GM19239 (cell line): Measurements from ENCODE around the gene BCL11A.
A peak's percentile ranks its signal among the peaks of the same experiment; 100 is the strongest.
"Not testable (repeated sequence)": the region's sequence is repeated elsewhere in the genome, so short reads cannot be mapped to it uniquely, and the experiment has no call there.

Source experiments
- DNase-seq: peaks from one replicate; pipeline ENCODE4 v3.0.0; 2011; ENCODE audit warnings: low spot score; ENCODE audit not compliant: insufficient read length
- FAIRE-seq: peaks from 2 replicates; lab custom pipeline; 2011; peaks lifted over from hg19 to GRCh38; lab: Jason Lieb, UNC

The BCL11A gene

DNA sequence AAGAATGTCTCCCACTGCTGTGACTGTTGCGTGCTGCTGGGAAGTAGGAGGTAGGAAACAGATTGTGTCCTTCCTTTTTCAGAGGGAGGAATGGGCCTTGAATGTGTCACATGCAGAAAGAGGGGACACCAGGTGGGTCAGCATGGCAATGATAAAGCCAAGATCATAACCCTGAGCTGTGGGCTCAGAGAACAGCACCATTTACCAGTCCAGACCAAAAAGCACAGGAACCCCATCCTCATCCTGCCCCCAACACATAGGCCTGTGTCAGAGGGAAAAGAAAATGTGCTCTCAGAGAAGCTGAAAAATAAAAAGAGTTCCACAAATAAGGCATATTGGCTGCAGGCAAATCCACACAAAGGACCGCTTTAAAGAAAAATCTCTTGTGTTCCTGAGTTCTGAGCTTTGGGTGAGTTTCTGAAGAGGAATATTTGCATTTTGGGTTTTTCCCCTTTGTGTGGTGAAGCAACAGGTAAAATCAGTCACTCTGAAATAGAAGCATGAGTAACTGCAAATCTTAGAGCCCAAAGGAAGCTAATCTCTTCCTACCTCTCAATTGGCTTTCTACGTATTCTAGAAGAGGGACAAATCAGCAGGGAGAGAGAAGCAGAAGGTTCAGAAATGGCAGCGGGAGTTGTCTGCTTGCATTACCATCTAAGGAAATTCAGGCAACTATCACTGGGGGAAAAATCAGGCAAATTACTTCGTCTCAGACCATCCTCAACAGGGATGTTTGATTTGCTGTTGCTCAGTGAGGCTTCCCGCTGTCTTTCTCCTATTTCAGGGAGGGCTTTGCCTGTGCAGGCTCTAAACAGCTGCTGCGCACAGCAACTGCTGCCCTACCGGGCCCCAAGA is 106.8 kb downstream of the BCL11A start:
- DNase-seq (no peak), FAIRE-seq (peak; percentile 94)

GRCh38 chr2:60445684-60446179 is 107.7 kb downstream of the BCL11A start:
- DNase-seq, result no peak
- no peak for FAIRE-seq

DNA sequence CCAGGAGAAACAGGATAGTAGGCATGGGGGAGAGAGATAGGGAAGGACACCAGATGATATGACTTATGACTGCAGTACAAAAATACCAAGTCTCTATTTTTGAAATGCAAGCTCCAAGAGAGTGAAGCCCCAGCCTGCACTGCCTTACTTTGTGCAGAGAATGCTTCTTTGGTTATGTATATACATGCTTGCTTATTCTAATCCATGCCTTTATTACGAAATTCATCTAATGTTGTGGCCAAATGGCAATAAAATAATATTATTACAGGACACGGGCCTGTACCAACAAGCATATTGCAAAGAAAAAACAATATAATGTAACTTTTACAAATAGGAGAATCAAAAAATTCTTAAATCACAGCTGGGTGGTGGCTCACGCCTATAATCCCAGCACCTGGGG is 110.8 kb downstream of the BCL11A start:
- FAIRE-seq, result no peak
- DNase-seq, result no peak

- no peak for FAIRE-seq
- DNase-seq, result no peak
Measured at GRCh38 chr2:60441800-60442199, 111.7 kb downstream of the BCL11A start.

DNA sequence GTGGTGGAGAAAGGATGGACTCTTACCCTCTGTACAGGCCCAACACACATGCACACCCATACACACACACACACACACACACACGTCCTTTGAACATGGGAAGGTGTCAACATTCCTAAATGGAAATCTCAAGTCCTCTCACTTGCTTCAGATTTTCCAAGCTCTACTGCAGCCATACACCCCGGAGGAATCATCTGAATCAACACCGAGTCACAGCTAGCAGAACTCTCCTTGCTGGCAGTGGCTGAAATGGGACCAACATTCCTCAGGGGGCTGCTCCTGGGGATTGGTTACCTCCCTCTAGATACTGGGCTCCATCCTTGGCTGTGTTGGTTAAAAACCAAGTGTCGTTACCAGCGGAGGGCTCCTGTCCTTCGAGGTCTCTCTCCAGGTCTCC is 112.7 kb downstream of the BCL11A start:
- FAIRE-seq, result no peak
- DNase-seq, result no peak

DNA sequence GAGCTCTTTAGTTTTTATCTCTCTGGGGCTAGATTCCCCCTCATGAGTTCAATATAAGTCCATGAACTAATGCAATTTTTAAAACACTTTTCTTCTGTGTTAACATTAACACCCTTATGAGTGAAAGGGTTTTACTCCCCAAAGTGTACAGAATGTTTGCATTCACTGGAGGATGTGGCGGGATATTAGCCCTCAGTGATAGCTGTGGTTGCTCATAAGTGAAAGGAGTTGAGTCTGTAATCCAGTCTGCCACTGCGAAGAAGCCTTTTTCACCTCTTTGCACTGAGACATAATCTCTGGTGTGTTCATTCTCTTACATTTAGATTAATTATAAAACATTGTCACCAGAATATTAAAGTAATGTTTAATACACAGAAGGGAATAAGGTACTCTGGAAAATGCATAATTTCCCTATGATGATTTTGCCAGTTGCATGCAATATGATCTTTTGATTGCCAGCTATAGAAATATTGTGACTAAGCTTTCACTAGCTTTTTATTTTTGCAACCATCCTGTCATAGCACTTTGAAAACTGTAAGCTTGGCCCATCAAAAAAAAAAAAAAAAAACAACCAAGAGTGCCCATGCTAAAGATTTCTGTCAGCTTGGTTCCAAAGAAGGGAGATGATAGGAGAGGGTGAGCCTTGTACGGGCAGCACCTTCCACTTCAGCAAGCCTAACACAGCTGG is 113.2 kb downstream of the BCL11A start:
- FAIRE-seq (no peak), DNase-seq (no peak)

DNA sequence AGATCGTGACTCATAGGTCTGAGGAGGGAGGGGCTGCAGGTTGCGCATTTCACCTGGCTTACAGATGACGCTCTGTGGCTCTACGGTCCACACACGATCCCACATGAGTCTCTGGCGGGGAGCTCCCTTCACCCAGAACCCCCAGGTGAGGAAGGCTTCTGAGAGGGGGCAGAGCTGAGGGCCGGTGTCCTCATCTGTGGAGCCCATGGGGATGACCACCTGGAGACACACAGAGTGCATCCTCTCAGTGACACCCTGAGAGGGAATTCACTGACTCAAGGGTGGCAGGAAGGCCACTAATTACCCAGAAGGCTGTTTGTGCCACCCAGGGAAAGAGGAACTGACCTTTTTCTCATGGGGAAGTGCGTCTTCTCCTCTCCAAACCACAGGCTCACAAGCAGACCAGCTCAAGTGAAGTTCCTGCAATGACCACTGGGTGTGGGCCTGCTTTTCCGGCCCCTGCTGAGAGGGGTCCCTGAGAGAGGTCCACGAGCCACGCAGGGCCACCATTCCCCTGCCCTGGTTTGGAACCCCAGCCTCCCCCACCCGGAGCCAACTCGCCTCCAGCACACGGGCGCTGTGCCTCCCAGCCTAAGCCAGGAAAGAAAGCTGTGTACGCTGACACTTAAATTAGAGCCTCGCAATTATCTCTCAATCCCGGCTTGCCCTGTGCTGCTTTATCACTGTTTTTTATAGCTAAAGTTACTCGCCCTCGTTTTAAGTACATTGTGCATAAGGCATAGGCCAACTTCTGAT is 114.1 kb downstream of the BCL11A start:
- DNase-seq, result peak; percentile 80
- peak; percentile 98 for FAIRE-seq

GRCh38 chr2:60438653-60439052 is 114.8 kb downstream of the BCL11A start:
- DNase-seq, result no peak
- FAIRE-seq, result no peak

DNA sequence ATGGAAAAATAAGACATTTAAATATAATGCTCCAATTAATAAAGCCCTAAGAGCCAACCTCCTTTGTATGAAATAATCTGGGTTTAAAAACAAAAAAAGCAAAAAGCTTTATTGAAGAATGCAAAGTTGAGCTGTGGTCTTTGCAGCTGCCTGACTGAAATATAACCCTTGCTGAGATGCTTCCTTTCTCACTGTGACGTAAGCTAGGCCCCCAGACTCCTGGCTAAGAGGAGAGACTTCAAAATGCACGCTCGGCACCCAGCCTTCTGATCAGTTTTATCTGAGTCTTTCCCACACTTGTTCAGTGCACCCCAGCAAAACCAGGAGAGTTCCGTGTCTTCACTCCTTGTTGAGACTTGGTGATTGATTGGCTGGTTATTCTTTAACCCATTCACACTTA is 115.3 kb downstream of the BCL11A start:
- no peak for DNase-seq
- FAIRE-seq, result no peak

DNA sequence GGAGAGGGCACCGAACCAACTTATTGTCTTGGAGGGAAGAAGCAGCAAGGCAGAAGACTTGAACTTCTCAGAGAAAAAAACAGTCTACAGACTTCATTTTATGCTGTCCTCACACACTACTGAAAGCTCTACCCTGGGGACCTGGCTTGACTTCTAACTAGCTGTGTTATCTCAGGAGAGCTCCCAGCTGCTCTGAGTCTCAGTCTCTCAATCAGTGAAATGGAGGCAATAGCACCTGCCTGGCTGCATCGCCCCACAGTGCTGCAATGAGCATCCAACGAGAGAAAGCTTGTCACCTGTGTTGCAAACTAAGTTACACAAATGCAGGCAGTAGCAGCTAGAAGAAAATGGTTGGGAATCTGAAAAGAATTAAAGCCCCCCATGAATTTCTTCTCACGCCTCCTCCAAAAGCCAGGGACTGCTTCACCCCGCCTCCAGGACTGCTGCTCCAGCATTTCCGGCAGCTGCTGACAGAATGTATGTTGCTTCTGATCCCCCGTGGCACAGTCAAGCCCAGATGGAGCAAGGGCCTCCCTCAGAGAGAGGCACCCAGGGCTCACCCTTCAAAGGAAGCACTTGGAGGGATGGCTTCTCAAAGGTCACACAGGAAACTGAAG is 116.3 kb downstream of the BCL11A start:
- DNase-seq (no peak), FAIRE-seq (no peak)

DNA sequence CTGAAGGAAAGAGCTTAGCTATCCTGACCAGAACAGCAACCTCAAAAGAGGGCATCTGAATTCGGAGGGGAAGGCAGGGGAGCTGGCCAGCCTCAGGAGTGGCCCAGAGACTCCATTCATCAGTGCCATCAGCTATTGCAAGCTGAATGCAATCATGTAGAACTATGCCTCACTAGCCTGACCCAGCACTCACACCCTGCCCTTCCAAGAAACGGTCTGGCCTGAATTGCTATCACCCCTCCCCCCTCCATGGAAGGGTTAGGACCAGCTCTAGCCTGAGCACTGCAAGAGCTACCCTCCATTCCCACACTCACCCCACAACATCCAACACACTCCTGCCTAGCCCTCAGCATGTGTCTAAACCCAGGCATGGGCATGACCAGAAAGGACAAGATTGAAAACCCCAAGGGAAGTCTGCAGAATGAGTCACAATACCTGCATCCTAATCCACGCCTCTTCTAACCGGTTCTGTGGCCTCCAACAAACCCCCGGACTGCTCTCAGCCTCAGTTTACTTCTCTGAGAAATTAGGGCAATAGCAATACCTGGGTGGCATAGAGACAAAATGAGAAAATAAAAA is 120.3 kb downstream of the BCL11A start:
- FAIRE-seq, result no peak
- DNase-seq, result no peak

DNA sequence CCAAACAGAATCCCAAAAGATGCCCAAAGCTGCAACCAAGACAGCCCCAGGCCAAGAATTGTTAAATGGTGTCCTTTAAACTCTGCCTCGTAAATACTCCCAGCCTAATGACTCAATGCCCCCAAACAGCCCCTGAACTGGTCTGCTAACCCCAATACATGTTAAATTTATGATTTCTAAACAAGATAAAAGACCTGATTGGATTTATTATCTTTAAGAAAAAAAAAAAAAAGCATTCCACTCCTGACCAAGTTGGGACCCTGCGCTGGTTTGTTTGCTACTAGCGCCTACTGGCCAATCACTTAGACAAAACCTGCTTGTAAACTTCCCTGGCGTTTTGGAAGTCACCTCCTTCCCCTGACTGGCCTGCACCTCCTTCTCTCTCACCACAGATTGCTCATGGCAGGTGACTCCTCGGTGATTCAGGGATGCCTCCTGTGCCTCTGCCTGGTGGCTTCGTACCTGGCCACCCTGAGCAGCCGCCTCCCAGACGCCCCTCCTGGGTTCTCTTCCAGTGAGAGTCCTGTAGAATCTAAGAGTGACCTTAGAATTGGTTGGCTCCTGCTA is 121.3 kb downstream of the BCL11A start:
- DNase-seq (no peak), FAIRE-seq (no peak)

DNA sequence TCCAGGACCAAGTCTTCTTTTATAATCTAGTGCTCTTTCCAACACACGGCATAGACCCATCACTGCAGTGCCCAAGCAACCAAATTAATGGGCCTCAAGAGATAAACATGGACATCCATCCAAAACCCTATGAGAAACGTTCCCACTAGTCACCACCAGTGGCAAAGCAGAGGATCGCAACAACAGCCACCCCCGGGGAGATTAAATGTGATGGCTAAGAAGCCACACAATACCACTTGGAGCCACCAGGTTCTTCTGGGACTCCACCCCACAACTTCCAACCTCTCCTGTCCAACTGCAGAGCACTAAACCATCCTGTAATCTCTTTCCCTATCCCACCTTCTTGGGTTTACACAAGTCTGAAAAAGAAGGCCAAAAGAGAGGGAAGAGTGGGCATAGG is 123.8 kb downstream of the BCL11A start:
- FAIRE-seq, result no peak
- no peak for DNase-seq

DNA sequence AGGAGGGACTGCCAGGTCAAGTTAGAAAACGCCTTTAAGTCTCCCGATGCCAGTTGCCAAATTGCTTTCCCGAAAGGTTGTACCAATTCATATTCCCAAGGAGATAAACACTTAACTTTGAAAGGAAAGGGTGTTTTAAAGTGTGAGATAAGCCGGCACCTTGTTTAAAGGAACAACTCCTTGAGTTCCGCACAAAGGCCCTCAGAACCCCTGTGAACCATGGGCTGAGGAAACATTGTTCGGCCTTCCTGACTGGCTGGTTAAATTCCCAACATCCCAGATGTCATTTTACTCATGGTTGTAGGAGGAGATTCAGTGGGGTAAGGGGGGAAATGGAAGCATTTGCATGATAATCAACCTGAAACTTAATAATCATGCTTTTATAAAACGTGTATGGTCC is 126.6 kb downstream of the BCL11A start:
- DNase-seq, result no peak
- no peak for FAIRE-seq

DNA sequence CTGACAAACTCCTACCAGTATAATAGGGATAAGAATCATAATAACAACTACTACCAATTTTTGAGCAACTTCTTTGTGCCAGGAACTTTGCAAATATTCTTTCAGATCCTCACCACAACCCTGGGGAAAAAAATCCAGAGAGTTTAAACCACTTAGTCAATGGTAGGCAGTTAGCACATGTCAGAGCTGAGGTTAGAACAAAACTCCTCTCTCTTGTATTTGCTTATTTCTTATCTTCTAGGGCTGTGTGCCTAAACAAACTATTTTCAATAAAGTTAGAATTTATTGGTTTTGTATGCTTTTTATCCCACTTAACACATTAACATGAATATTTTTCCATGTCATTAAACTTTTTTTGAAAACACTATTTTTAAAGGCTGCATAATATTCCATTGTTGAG is 127.1 kb downstream of the BCL11A start:
- DNase-seq, result no peak
- no peak for FAIRE-seq

DNA sequence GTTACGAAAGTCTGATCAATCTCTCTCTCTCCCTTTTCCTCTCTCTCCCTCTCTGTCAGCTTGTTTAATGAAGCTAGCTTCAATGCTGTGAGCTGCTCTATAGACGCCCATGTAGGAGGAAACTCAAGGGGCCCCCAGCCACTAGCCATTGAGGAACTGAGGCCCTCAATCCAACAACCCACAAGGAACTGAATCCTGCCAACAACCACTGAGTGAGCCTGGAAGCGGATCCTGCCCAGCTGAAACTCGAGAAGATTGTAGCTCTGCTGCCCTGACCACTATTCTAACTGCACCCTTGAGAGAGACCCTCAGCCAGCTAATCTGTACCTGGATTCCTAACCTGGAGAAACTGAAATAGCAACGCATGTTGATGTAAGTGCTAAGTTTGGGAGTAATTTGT is 129.2 kb downstream of the BCL11A start:
- DNase-seq (no peak), FAIRE-seq (no peak)

DNA sequence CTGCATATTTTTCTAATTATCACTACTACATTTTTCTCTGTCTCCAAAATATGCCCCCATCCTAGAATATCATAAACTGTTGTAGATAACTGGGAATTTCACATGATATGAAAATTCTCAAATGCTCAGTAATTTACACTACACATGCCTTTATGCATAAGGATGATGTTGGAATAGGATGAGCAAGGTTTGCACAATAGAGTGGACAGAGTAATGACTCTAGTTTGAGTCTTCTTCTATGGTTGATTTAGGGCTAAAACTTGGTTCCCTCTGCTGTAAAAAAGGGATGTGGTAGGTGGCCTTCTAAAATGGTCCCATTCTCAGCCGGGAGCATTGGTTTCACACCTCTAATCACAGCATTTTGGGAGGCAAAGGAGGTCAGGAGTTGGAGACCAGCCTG is 129.9 kb downstream of the BCL11A start:
- DNase-seq, result no peak

GRCh38 chr2:60422826-60423483 is 130.5 kb downstream of the BCL11A start:
- DNase-seq (no peak), FAIRE-seq (no peak)

More for the DNA sequence above, 129.9 kb downstream of the BCL11A start:
- FAIRE-seq, result no peak

DNA sequence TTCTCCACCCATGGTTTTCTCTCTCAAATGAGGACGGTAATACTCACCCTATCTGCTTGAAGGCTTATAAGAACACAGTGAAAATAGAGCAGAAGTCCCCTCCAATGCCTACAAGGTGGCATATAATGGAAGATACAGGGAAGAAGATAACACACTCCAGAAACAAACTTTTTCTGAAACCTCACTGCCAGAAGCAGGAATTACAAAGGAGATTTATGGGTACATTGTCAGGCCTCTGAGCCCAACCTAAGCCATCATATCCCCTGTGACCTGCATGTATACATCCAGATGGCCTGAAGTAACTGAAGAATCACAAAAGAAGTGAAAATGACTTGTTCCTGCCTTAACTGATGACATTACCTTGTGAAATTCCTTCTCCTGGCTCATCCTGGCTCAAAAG is 136.2 kb downstream of the BCL11A start:
- FAIRE-seq, result not testable (repeated sequence)

More for the DNA sequence above, 136.2 kb downstream of the BCL11A start:
- DNase-seq, result not testable (repeated sequence)
